MCF 10A (cell line): ENCODE results near the gene ASCC2. TPM values are rescaled to one million over a fixed set of nuclear protein-coding genes. Genes with fewer than 3 reads are reported as not detected.
A peak's percentile ranks its signal among the peaks of the same experiment; 100 is the strongest.

ENCODE experiments used
- BruUV-seq: library from RNA; stranded (reverse); fragments of 400-500 nt; replicated peaks from 2 replicates; lab custom pipeline; 2021; lab: Mats Ljungman, UMichigan
- CTCF ChIA-PET: fragments of 300-600 bp; sonication (Branson Sonifier 250); formaldehyde crosslinking; extraction: SDS; loops from one replicate; lab custom pipeline; 2021; ENCODE audit warnings: antibody characterized with exemption, inconsistent platforms; lab: Yijun Ruan, JAX
- POLR2A ChIA-PET: fragments of 300-600, 350-650 bp; sonication (Branson Sonifier 250); formaldehyde crosslinking; extraction: SDS; loops from one replicate; lab custom pipeline; 2020; ENCODE audit warnings: antibody characterized with exemption, inconsistent platforms; lab: Yijun Ruan, JAX
- DNase-seq: peaks from one replicate; pipeline ENCODE4 v3.0.0-alpha.2; 2018; ENCODE audit not compliant: unreplicated experiment
- H3K27ac Mint-ChIP-seq: one replicate; pipeline ENCODE4 v1.8.0; 2022; ENCODE audit warnings: mild to moderate bottlenecking, low read depth, mixed read lengths; ENCODE audit not compliant: unreplicated experiment
- H3K27me3 Mint-ChIP-seq: one replicate; pipeline ENCODE4 v1.8.0; 2022; ENCODE audit warnings: mixed read lengths; ENCODE audit not compliant: insufficient read depth, unreplicated experiment
- H3K36me3 Mint-ChIP-seq: one replicate; pipeline ENCODE4 v1.8.0; 2022; ENCODE audit warnings: mild to moderate bottlenecking, moderate library complexity, mixed read lengths; ENCODE audit not compliant: insufficient read depth, unreplicated experiment
- H3K4me1 Mint-ChIP-seq: one replicate; pipeline ENCODE4 v1.8.0; 2022; ENCODE audit warnings: mixed read lengths; ENCODE audit not compliant: insufficient read depth, unreplicated experiment
- H3K4me3 Mint-ChIP-seq: one replicate; pipeline ENCODE4 v1.8.0; 2022; ENCODE audit warnings: mild to moderate bottlenecking, moderate library complexity, mixed read lengths; ENCODE audit not compliant: unreplicated experiment
- H3K9me3 Mint-ChIP-seq: one replicate; pipeline ENCODE4 v1.8.0; 2022; ENCODE audit warnings: mixed read lengths; ENCODE audit not compliant: unreplicated experiment
- CTCF ChIP-seq: fragments of 200-600 bp; IDR thresholded peaks from one replicate; pipeline ENCODE4 v1.8.0; 2022; ENCODE audit warnings: antibody characterized with exemption, mild to moderate bottlenecking; ENCODE audit not compliant: unreplicated experiment
- intact Hi-C: fragments of 100-400 bp; cut with micrococcal nuclease; formaldehyde crosslinking; loops from 2 replicates; pipeline ENCODE4 v1.14.1; 2022
- total RNA-seq: library from RNA; stranded (reverse); gene quantifications from 2 replicates; pipeline ENCODE4 v1.2.3, GENCODE V29; 2022

ASCC2 gene
- total RNA-seq, 1 experiment from 2014 or later: 70.7 TPM

GRCh38 chr22:29827091-29827490, 11.0 kb downstream of the ASCC2 start:
- CTCF ChIA-PET: no interaction called here
- POLR2A ChIA-PET: interaction anchor here (2.1 kb wide), 1 partner anchor 11 kb away, joined by 6 read pairs; the partner anchor contains the start of gene ASCC2
- H3K36me3 Mint-ChIP-seq: peaks cover 67% of the 10 kb centered on the region
- H3K27ac Mint-ChIP-seq: peak overlapping the region; percentile 14
- no peak overlapping the region for H3K4me3 Mint-ChIP-seq
- no peaks in the 10 kb centered on the region for H3K9me3 Mint-ChIP-seq
- no TSS peak for BruUV-seq
- H3K4me1 Mint-ChIP-seq: peaks cover 3% of the 10 kb centered on the region
- no peaks in the 10 kb centered on the region for H3K27me3 Mint-ChIP-seq
- TF ChIP-seq CTCF: no peak
- intact Hi-C loops: no loop called here
- no peak for DNase-seq

- H3K9me3 Mint-ChIP-seq: no peaks in the 10 kb centered on the region
- H3K4me1 Mint-ChIP-seq: peaks cover 16% of the 10 kb centered on the region
- H3K27ac Mint-ChIP-seq: no peak overlapping the region
- no peak for TF ChIP-seq CTCF
- H3K27me3 Mint-ChIP-seq: no peaks in the 10 kb centered on the region
- POLR2A ChIA-PET: interaction anchor here (0.6 to 2.1 kb wide), 2 partner anchors 12 to 27 kb away, joined by 3 to 6 read pairs; partner anchors contain the start of gene ASCC2
- BruUV-seq: no TSS peak
- CTCF ChIA-PET: no interaction called here
- H3K36me3 Mint-ChIP-seq: peaks cover 67% of the 10 kb centered on the region
- intact Hi-C loops: no loop called here
- H3K4me3 Mint-ChIP-seq: no peak overlapping the region
- DNase-seq: no peak
These were observed 12.5 kb downstream of the ASCC2 start for GRCh38 chr22:29825578-29825977.

GRCh38 chr22:29824677-29825076, 13.4 kb downstream of the ASCC2 start:
- Mint-ChIP-seq H3K4me3 (no peak overlapping the region), H3K36me3 (peaks cover 67% of the 10 kb centered on the region), H3K27ac (no peak overlapping the region), H3K4me1 (peaks cover 16% of the 10 kb centered on the region), H3K9me3 (no peaks in the 10 kb centered on the region), H3K27me3 (no peaks in the 10 kb centered on the region)
- DNase-seq: no peak
- intact Hi-C loops: no loop called here
- CTCF ChIA-PET: interaction anchor here (0.6 kb wide), 1 partner anchor 22 kb away, joined by 3 read pairs; no protein-coding TSS in a partner anchor
- no peak for TF ChIP-seq CTCF
- POLR2A ChIA-PET: interaction anchor here (2.2 kb wide), 1 partner anchor 13 kb away, joined by 8 read pairs; the partner anchor contains the start of gene ASCC2
- no TSS peak for BruUV-seq

- ChIA-PET CTCF (interaction anchor here (0.6 to 1.5 kb wide), 6 partner anchors 17 to 196 kb away, joined by 3 to 7 read pairs (median 3); no protein-coding TSS in a partner anchor), POLR2A (interaction anchor here (0.5 to 2.4 kb wide), 14 partner anchors 9 to 200 kb away, joined by 3 to 22 read pairs (median 4); partner anchors contain the start of genes ASCC2, UQCR10 and ZMAT5)
- H3K9me3 Mint-ChIP-seq: no peaks in the 10 kb centered on the region
- peaks cover 16% of the 10 kb centered on the region for H3K4me1 Mint-ChIP-seq
- peak; percentile 92 for DNase-seq
- peak overlapping the region; percentile 9 for H3K4me3 Mint-ChIP-seq
- H3K27ac Mint-ChIP-seq: peak overlapping the region; percentile 70
- H3K27me3 Mint-ChIP-seq: no peaks in the 10 kb centered on the region
- BruUV-seq: no TSS peak
- H3K36me3 Mint-ChIP-seq: peaks cover 76% of the 10 kb centered on the region
- intact Hi-C loops: loop anchor here (1.0 kb wide), 2 partner anchors 173 to 184 kb away; no protein-coding TSS in a partner anchor
- TF ChIP-seq CTCF: no peak
These were observed 16.6 kb downstream of the ASCC2 start for GRCh38 chr22:29821291-29822016.
